Skeletal muscle satellite cell (primary cell): ENCODE measurements around the gene PCNX3.
"Not testable (repeated sequence)": the region's sequence is repeated elsewhere in the genome, so short reads cannot be mapped to it uniquely, and the experiment has no call there.

Experiments
- H3K27me3 ChIP-seq: 2 replicates; pipeline ENCODE4 v1.7.0; 2013; ENCODE audit warnings: low read length; ENCODE audit not compliant: control insufficient read depth, insufficient read depth
- H3K36me3 ChIP-seq: 2 replicates; pipeline ENCODE4 v1.7.0; 2013; ENCODE audit warnings: mild to moderate bottlenecking, control low read depth, low read length; ENCODE audit not compliant: insufficient read depth
- H3K4me1 ChIP-seq: 2 replicates; pipeline ENCODE4 v1.7.0; 2013; ENCODE audit warnings: low read length; ENCODE audit not compliant: control insufficient read depth, insufficient read depth
- H3K4me2 ChIP-seq: 2 replicates; pipeline ENCODE4 v1.7.0; 2013; ENCODE audit warnings: mild to moderate bottlenecking, low read length
- H3K4me3 ChIP-seq: 2 replicates; pipeline ENCODE4 v1.7.0; 2013; ENCODE audit warnings: low read length
- H3K9ac ChIP-seq: 2 replicates; pipeline ENCODE4 v1.7.0; 2013; ENCODE audit warnings: mild to moderate bottlenecking, low read depth, low read length, moderate library complexity
- H3K9me3 ChIP-seq: replicated peaks from 2 replicates; pipeline ENCODE4 v1.7.0; 2013; ENCODE audit warnings: mild to moderate bottlenecking, control low read depth, low read length

PCNX3 gene

GRCh38 chr11:65639228-65639597 is 23.6 kb downstream of the PCNX3 start:
- H3K4me3 ChIP-seq, H3K27me3 ChIP-seq, H3K4me2 ChIP-seq, H3K9me3 ChIP-seq, H3K9ac ChIP-seq: not testable (repeated sequence)
- peaks cover 19% of the 10 kb centered on the region for H3K4me1 ChIP-seq
- H3K36me3 ChIP-seq, result peaks cover 44% of the 10 kb centered on the region

- Histone ChIP-seq H3K4me2 (no peak overlapping the region), H3K36me3 (peaks cover 37% of the 10 kb centered on the region), H3K4me1 (peaks cover 19% of the 10 kb centered on the region), H3K27me3 (no peaks in the 10 kb centered on the region), H3K9ac (no peak overlapping the region), H3K9me3 (no peaks in the 10 kb centered on the region), H3K4me3 (no peak overlapping the region)
Observed at GRCh38 chr11:65639623-65640482, 24.3 kb downstream of the PCNX3 start.

- Histone ChIP-seq H3K36me3 (peaks cover 29% of the 10 kb centered on the region), H3K9me3 (no peaks in the 10 kb centered on the region), H3K4me1 (peaks cover 19% of the 10 kb centered on the region), H3K4me3 (no peak overlapping the region), H3K9ac (no peak overlapping the region), H3K27me3 (no peaks in the 10 kb centered on the region), H3K4me2 (no peak overlapping the region)
Observed at GRCh38 chr11:65640483-65641296, 25.1 kb downstream of the PCNX3 start.

- peaks cover 28% of the 10 kb centered on the region for H3K36me3 ChIP-seq
Observed at GRCh38 chr11:65641297-65642013, 25.9 kb downstream of the PCNX3 start.

GRCh38 chr11:65642014-65642671 is 26.6 kb downstream of the PCNX3 start:
- Histone ChIP-seq H3K36me3 (peaks cover 21% of the 10 kb centered on the region), H3K4me1 (peaks cover 22% of the 10 kb centered on the region), H3K4me3 (no peak overlapping the region), H3K27me3 (no peaks in the 10 kb centered on the region), H3K9me3 (no peaks in the 10 kb centered on the region), H3K9ac (no peak overlapping the region), H3K4me2 (no peak overlapping the region)

More at GRCh38 chr11:65641297-65642013, 25.9 kb downstream of the PCNX3 start:
- Histone ChIP-seq H3K9ac (no peak overlapping the region), H3K4me3 (no peak overlapping the region), H3K4me1 (peaks cover 19% of the 10 kb centered on the region), H3K27me3 (no peaks in the 10 kb centered on the region), H3K4me2 (no peak overlapping the region), H3K9me3 (no peaks in the 10 kb centered on the region)

GRCh38 chr11:65643971-65644370 is 28.4 kb downstream of the PCNX3 start:
- no peak overlapping the region for H3K9ac ChIP-seq
- H3K4me1 ChIP-seq, result peaks cover 9% of the 10 kb centered on the region
- H3K9me3 ChIP-seq, result no peaks in the 10 kb centered on the region
- no peak overlapping the region for H3K4me2 ChIP-seq
- H3K4me3 ChIP-seq, result no peak overlapping the region
- peaks cover 21% of the 10 kb centered on the region for H3K36me3 ChIP-seq
- H3K27me3 ChIP-seq, result no peaks in the 10 kb centered on the region

- no peaks in the 10 kb centered on the region for H3K27me3 ChIP-seq
- H3K9me3 ChIP-seq, result no peaks in the 10 kb centered on the region
- H3K4me3 ChIP-seq, result no peak overlapping the region
- H3K9ac ChIP-seq, result no peak overlapping the region
- peaks cover 6% of the 10 kb centered on the region for H3K4me1 ChIP-seq
- peaks cover 22% of the 10 kb centered on the region for H3K36me3 ChIP-seq
- no peak overlapping the region for H3K4me2 ChIP-seq
Observed at GRCh38 chr11:65644837-65645236, 29.3 kb downstream of the PCNX3 start.

GRCh38 chr11:65645710-65646109 is 30.1 kb downstream of the PCNX3 start:
- Histone ChIP-seq H3K27me3 (no peaks in the 10 kb centered on the region), H3K4me2 (no peak overlapping the region), H3K4me1 (peaks cover 3% of the 10 kb centered on the region), H3K4me3 (no peak overlapping the region), H3K9me3 (no peaks in the 10 kb centered on the region), H3K9ac (no peak overlapping the region), H3K36me3 (peaks cover 26% of the 10 kb centered on the region)

GRCh38 chr11:65646288-65646957 is 30.8 kb downstream of the PCNX3 start:
- H3K4me1 ChIP-seq, result peaks cover 3% of the 10 kb centered on the region
- H3K9me3 ChIP-seq, result no peaks in the 10 kb centered on the region
- H3K36me3 ChIP-seq, result peaks cover 21% of the 10 kb centered on the region
- peak overlapping the region; percentile 73 for H3K4me2 ChIP-seq
- no peak overlapping the region for H3K9ac ChIP-seq
- H3K4me3 ChIP-seq, result no peak overlapping the region
- H3K27me3 ChIP-seq, result no peaks in the 10 kb centered on the region

GRCh38 chr11:65646958-65647701 is 31.6 kb downstream of the PCNX3 start:
- H3K4me3 ChIP-seq, result peak overlapping the region; percentile 63
- no peak overlapping the region for H3K9ac ChIP-seq
- peak overlapping the region; percentile 73 for H3K4me2 ChIP-seq
- peaks cover 10% of the 10 kb centered on the region for H3K4me1 ChIP-seq
- peaks cover 18% of the 10 kb centered on the region for H3K36me3 ChIP-seq
- no peaks in the 10 kb centered on the region for H3K9me3 ChIP-seq
- no peaks in the 10 kb centered on the region for H3K27me3 ChIP-seq
